ENCODE measurements around the gene NUP214.

- TF ChIP-seq CTCF (IDR thresholded peaks at IDR 0.05) (no peak), ZFX (IDR thresholded peaks at IDR 0.05; ENCODE audit: borderline replicate concordance) (no peak)
Measured at GRCh38 chr9:131138676-131139075, 13.3 kb downstream of the NUP214 start.
